OCI-LY3 (cell line): Measurements from ENCODE around the gene FBXO42.

Experiments
- CTCF ChIP-seq: fragments of 200-600, 300-600 bp; sonication (generic); IDR thresholded peaks from 2 replicates; pipeline ENCODE4 v1.5.1; 2014; ENCODE audit warnings: antibody characterized with exemption, low read length, low read depth
- EZH2phosphoT487 ChIP-seq: fragments of 200-600 bp; shearing (Covaris generic); IDR thresholded peaks from 2 replicates; pipeline ENCODE4 v1.6.1; 2018; ENCODE audit warnings: antibody characterized with exemption, mixed run types, low read depth

GRCh38 chr1:16257968-16258367 lies 94.3 kb downstream of the FBXO42 start:
- TF ChIP-seq CTCF (no peak), EZH2phosphoT487 (no peak)
